Astrocyte (in vitro differentiated cells and primary cell): ENCODE results near the gene WDR43. TPM values are rescaled to one million over a fixed set of nuclear protein-coding genes. Genes with fewer than 3 reads are reported as not detected.

Source experiments
- DNase-seq: peaks from one replicate; pipeline ENCODE4 v3.0.0-alpha.2; 2010; ENCODE audit warnings: low read depth
- FAIRE-seq: peaks from 2 replicates; lab custom pipeline; 2011; peaks lifted over from hg19 to GRCh38; lab: Jason Lieb, UNC
- H2AFZ ChIP-seq: 2 replicates; pipeline ENCODE4 v1.6.0; 2012; ENCODE audit warnings: low read depth, low read length, inconsistent platforms
- H3K27ac ChIP-seq: 2 replicates; pipeline ENCODE4 v1.5.1; 2011; ENCODE audit warnings: low read depth, low read length, inconsistent platforms
- H3K27me3 ChIP-seq: 2 replicates; pipeline ENCODE4 v1.6.0; 2011; ENCODE audit warnings: low read length, inconsistent platforms; ENCODE audit not compliant: insufficient read depth
- H3K36me3 ChIP-seq: 2 replicates; pipeline ENCODE4 v1.5.1; 2011; ENCODE audit warnings: low read length, inconsistent platforms; ENCODE audit not compliant: insufficient read depth
- H3K4me1 ChIP-seq: 2 replicates; pipeline ENCODE4 v1.5.1; 2011; ENCODE audit warnings: low read length, inconsistent platforms; ENCODE audit not compliant: insufficient read depth
- H3K4me2 ChIP-seq: 2 replicates; pipeline ENCODE4 v1.6.0; 2012; ENCODE audit warnings: low read length, inconsistent platforms
- H3K4me3 ChIP-seq: 2 replicates; pipeline ENCODE4 v1.5.1; 2011; ENCODE audit warnings: low read depth, mild to moderate bottlenecking, low read length, inconsistent platforms; ENCODE audit not compliant: insufficient read depth
- H3K79me2 ChIP-seq: 2 replicates; pipeline ENCODE4 v1.6.0; 2012; ENCODE audit warnings: mild to moderate bottlenecking, low read length, inconsistent platforms; ENCODE audit not compliant: insufficient read depth
- H3K9ac ChIP-seq: 2 replicates; pipeline ENCODE4 v1.6.0; 2012; ENCODE audit warnings: mild to moderate bottlenecking, low read length, inconsistent platforms
- H3K9me3 ChIP-seq: 2 replicates; pipeline ENCODE4 v1.5.1; 2012; ENCODE audit warnings: low read depth, mild to moderate bottlenecking, low read length, inconsistent platforms; ENCODE audit not compliant: insufficient read depth
- H4K20me1 ChIP-seq: 2 replicates; pipeline ENCODE4 v1.6.0; 2012; ENCODE audit warnings: low read length, inconsistent platforms; ENCODE audit not compliant: insufficient read depth
- H3K27ac Mint-ChIP-seq: one replicate; pipeline ENCODE4 v1.8.0; 2021; ENCODE audit warnings: mild to moderate bottlenecking, mixed read lengths; ENCODE audit not compliant: unreplicated experiment
- H3K27me3 Mint-ChIP-seq: one replicate; pipeline ENCODE4 v1.8.0; 2021; ENCODE audit warnings: low read depth, mixed read lengths; ENCODE audit not compliant: unreplicated experiment
- H3K36me3 Mint-ChIP-seq: one replicate; pipeline ENCODE4 v1.8.0; 2021; ENCODE audit warnings: low read depth, mixed read lengths; ENCODE audit not compliant: unreplicated experiment
- H3K4me1 Mint-ChIP-seq: one replicate; pipeline ENCODE4 v1.8.0; 2021; ENCODE audit warnings: low read depth, mixed read lengths; ENCODE audit not compliant: unreplicated experiment
- H3K4me3 Mint-ChIP-seq: one replicate; pipeline ENCODE4 v1.8.0; 2021; ENCODE audit warnings: mild to moderate bottlenecking, moderate library complexity, mixed read lengths; ENCODE audit not compliant: unreplicated experiment
- H3K9me3 Mint-ChIP-seq: one replicate; pipeline ENCODE4 v1.8.0; 2021; ENCODE audit warnings: mild to moderate bottlenecking, mixed read lengths; ENCODE audit not compliant: unreplicated experiment
- CTCF ChIP-seq: IDR thresholded peaks from 2 replicates; pipeline ENCODE4 v1.5.1; 2011; ENCODE audit warnings: low read depth, mild to moderate bottlenecking, inconsistent platforms, low read length, moderate library complexity; ENCODE audit not compliant: insufficient read depth
- EZH2 ChIP-seq: IDR thresholded peaks from 2 replicates; pipeline ENCODE4 v1.6.1; 2012; ENCODE audit warnings: mild to moderate bottlenecking, low read length, inconsistent platforms; ENCODE audit not compliant: insufficient read depth
- total RNA-seq: library from RNA; stranded (reverse); gene quantifications from 2 replicates; pipeline ENCODE4 v1.2.1, GENCODE V29; 2021

WDR43 gene
- total RNA-seq, 1 donor from 2014 or later, result 83.9 TPM

- no peak overlapping the region for H3K4me2 ChIP-seq
- H3K9me3 ChIP-seq, result no peaks in the 10 kb centered on the region
- H3K4me1 ChIP-seq, result no peaks in the 10 kb centered on the region
- Mint-ChIP-seq H3K27ac (no peak overlapping the region), H3K27me3 (no peaks in the 10 kb centered on the region), H3K36me3 (peaks cover 4% of the 10 kb centered on the region), H3K4me3 (no peak overlapping the region), H3K9me3 (no peaks in the 10 kb centered on the region), H3K4me1 (peaks cover 6% of the 10 kb centered on the region)
- H3K79me2 ChIP-seq, result peaks cover 60% of the 10 kb centered on the region
- H3K27ac ChIP-seq, result no peak overlapping the region
- DNase-seq, result no peak
- FAIRE-seq, result no peak
- no peaks in the 10 kb centered on the region for H3K27me3 ChIP-seq
- H4K20me1 ChIP-seq, result peaks cover 56% of the 10 kb centered on the region
- H3K36me3 ChIP-seq, result peaks cover 65% of the 10 kb centered on the region
- H3K9ac ChIP-seq, result no peak overlapping the region
- TF ChIP-seq CTCF (no peak), EZH2 (no peak)
- H2AFZ ChIP-seq, result no peak overlapping the region
- no peak overlapping the region for H3K4me3 ChIP-seq
Observed at GRCh38 chr2:28934769-28935168, 40.3 kb downstream of the WDR43 start.

GRCh38 chr2:28941008-28941407 is 46.5 kb downstream of the WDR43 start:
- H3K36me3 ChIP-seq, result peaks cover 64% of the 10 kb centered on the region
- no peaks in the 10 kb centered on the region for H3K4me1 Mint-ChIP-seq
- peaks cover 32% of the 10 kb centered on the region for H3K79me2 ChIP-seq

More at GRCh38 chr2:28941008-28941407, 46.5 kb downstream of the WDR43 start:
- Histone ChIP-seq H3K27ac (no peak overlapping the region), H3K4me3 (no peak overlapping the region), H3K4me2 (no peak overlapping the region), H3K27me3 (no peaks in the 10 kb centered on the region), H3K9ac (no peak overlapping the region), H2AFZ (no peak overlapping the region), H4K20me1 (peaks cover 47% of the 10 kb centered on the region), H3K9me3 (no peaks in the 10 kb centered on the region), H3K4me1 (no peaks in the 10 kb centered on the region)
- peaks cover 18% of the 10 kb centered on the region for H3K36me3 Mint-ChIP-seq
- no peaks in the 10 kb centered on the region for H3K27me3 Mint-ChIP-seq
- no peak overlapping the region for H3K27ac Mint-ChIP-seq
- FAIRE-seq, result no peak
- no peak overlapping the region for H3K4me3 Mint-ChIP-seq
- no peaks in the 10 kb centered on the region for H3K9me3 Mint-ChIP-seq
- DNase-seq, result no peak
- TF ChIP-seq EZH2 (no peak), CTCF (no peak)
